Esophagus squamous epithelium (tissue), 5 donors: ENCODE measurements around the gene PTPRM. TPM values are rescaled to one million over a fixed set of nuclear protein-coding genes. Genes with fewer than 3 reads are reported as not detected.

ENCODE experiments used
- DNase-seq: peaks from one replicate; lab custom pipeline; 2025; lab: John Stamatoyannopoulos, UW
- H3K27ac ChIP-seq, 4 donors: fragments of 200-600 bp; sonication (generic); one replicate each; pipeline ENCODE4 v1.5.1; 2016 to 2019; ENCODE audit warnings: mild to moderate bottlenecking in 1 of 4
- H3K27me3 ChIP-seq, 4 donors: fragments of 200-600 bp; sonication (generic); 1 replicate in 3 of 4; 2 replicates in 1 of 4; pipeline versions ENCODE4 v1.5.1 to v1.6.0; 2017 to 2021; ENCODE audit warnings: antibody characterized with exemption in 1 of 4
- H3K36me3 ChIP-seq, 3 donors: fragments of 200-600 bp; sonication (generic); one replicate each; pipeline ENCODE4 v1.5.1; 2016 to 2019
- H3K4me1 ChIP-seq, 3 donors: fragments of 200-600 bp; sonication (generic); one replicate each; pipeline ENCODE4 v1.5.1; 2017 to 2019
- H3K4me3 ChIP-seq, 4 donors: fragments of 200-600 bp; sonication (generic); 1 replicate in 3 of 4; 2 replicates in 1 of 4; pipeline ENCODE4 v1.5.1; 2016 to 2019; ENCODE audit warnings: mild to moderate bottlenecking in 2 of 4, moderate library complexity in 1 of 4
- H3K9me3 ChIP-seq, 3 donors: fragments of 200-600 bp; sonication (generic); one replicate each; pipeline ENCODE4 v1.5.1; 2016 to 2019
- CTCF ChIP-seq, 6 experiments: fragments of 450-650 bp in 4 of 6; fragments of 200-600 bp in 2 of 6; sonication (generic) in 2 of 6; IDR thresholded peaks; one replicate each; pipeline ENCODE4 v1.5.1; 2016 to 2019; ENCODE audit warnings: antibody characterized with exemption in 6 of 6, mild to moderate bottlenecking in 4 of 6, moderate library complexity in 4 of 6
- POLR2A ChIP-seq, 4 donors: fragments of 450-650 bp; IDR thresholded peaks; one replicate each; pipeline ENCODE4 v1.6.1; 2017; ENCODE audit warnings: antibody characterized with exemption in 4 of 4, mild to moderate bottlenecking in 4 of 4, moderate library complexity in 3 of 4
- WGBS, 2 donors: methylation state at CpG; one replicate each; pipeline ENCODE4 v1.1.5; 2018; 5-methylcytosine and 5-hydroxymethylcytosine counted together
- intact Hi-C: fragments of 100-400 bp; cut with DNase I; formaldehyde crosslinking; loops from one replicate; pipeline ENCODE4 v1.15.0; 2022
- total RNA-seq, 4 donors: library from RNA; depleted of rRNA; stranded (reverse); fragments of >200 nt; gene quantifications; one replicate each; pipeline ENCODE4 v1.1.0, GENCODE V29; 2016
- donor health status: DM: yes; HTN: yes; CAD: no.

PTPRM gene
- total RNA-seq, 4 donors from 2014 or later, result 6.5 to 38.7 (median 11.1) TPM

- DNase-seq, result no peak
- intact Hi-C loops, result no loop called here
- 64 to 74% methylated on average over 4 of the region's 4 CpGs for WGBS, 2 donors
- no peak overlapping the region for H3K4me3 ChIP-seq
- H3K36me3 ChIP-seq, result no peaks in the 10 kb centered on the region
- H3K9me3 ChIP-seq, result no peaks in the 10 kb centered on the region
- H3K27me3 ChIP-seq, result no peaks in the 10 kb centered on the region
- TF ChIP-seq CTCF (IDR thresholded peaks at IDR 0.05) (no peak), POLR2A (IDR thresholded peaks at IDR 0.05) (no peak)
- H3K4me1 ChIP-seq, result peaks cover 0 to 23% (median 3%) of the 10 kb centered on the region in 3 donors
- H3K27ac ChIP-seq, result no peak overlapping the region
These were observed 36.3 kb downstream of the PTPRM start for GRCh38 chr18:7603259-7604000.

GRCh38 chr18:7604361-7604760, 37.2 kb downstream of the PTPRM start:
- no peak for TF ChIP-seq CTCF (IDR thresholded peaks at IDR 0.05)
- TF ChIP-seq POLR2A (IDR thresholded peaks at IDR 0.05), result no peak
- peaks cover 0 to 29% (median 5%) of the 10 kb centered on the region in 3 donors for H3K4me1 ChIP-seq
- no peaks in the 10 kb centered on the region for H3K9me3 ChIP-seq
- no peaks in the 10 kb centered on the region for H3K36me3 ChIP-seq
- no peak for DNase-seq
- intact Hi-C loops, result no loop called here
- no peaks in the 10 kb centered on the region for H3K27me3 ChIP-seq
- no peak overlapping the region for H3K27ac ChIP-seq
- H3K4me3 ChIP-seq, result no peak overlapping the region
- WGBS, 2 donors, result 85 to 88% methylated on average over 3 of the region's 3 CpGs

- WGBS, 2 donors, result 90 to 100% methylated on average over 1 to 2 of the region's 2 CpGs
- Histone ChIP-seq H3K27me3 (no peaks in the 10 kb centered on the region), H3K4me3 (no peak overlapping the region)
These were observed 38.6 kb downstream of the PTPRM start for GRCh38 chr18:7605705-7606104.

GRCh38 chr18:7607540-7608173, 40.5 kb downstream of the PTPRM start:
- TF ChIP-seq POLR2A (IDR thresholded peaks at IDR 0.05), result no peak
- no peak for TF ChIP-seq CTCF (IDR thresholded peaks at IDR 0.05)
- intact Hi-C loops, result no loop called here
- DNase-seq, result no peak
- Histone ChIP-seq H3K27me3 (no peaks in the 10 kb centered on the region), H3K27ac (peak overlapping the region in 3 of 4 donors; percentile 6 to 35 (median 11)), H3K36me3 (no peaks in the 10 kb centered on the region), H3K4me1 (peaks cover 0 to 23% (median 2%) of the 10 kb centered on the region in 3 donors), H3K4me3 (no peak overlapping the region), H3K9me3 (no peaks in the 10 kb centered on the region)
- 79 to 83% methylated on average over 10 to 12 of the region's 12 CpGs for WGBS, 2 donors

More at GRCh38 chr18:7605705-7606104, 38.6 kb downstream of the PTPRM start:
- peaks cover 0 to 23% (median 2%) of the 10 kb centered on the region in 3 donors for H3K4me1 ChIP-seq
- no peaks in the 10 kb centered on the region for H3K36me3 ChIP-seq
- intact Hi-C loops, result no loop called here
- H3K9me3 ChIP-seq, result no peaks in the 10 kb centered on the region
- no peak overlapping the region for H3K27ac ChIP-seq
- TF ChIP-seq POLR2A (IDR thresholded peaks at IDR 0.05) (no peak), CTCF (IDR thresholded peaks at IDR 0.05) (no peak)
- no peak for DNase-seq

- peak overlapping the region in 2 of 4 donors; percentile 15 to 43 for H3K27ac ChIP-seq
These were observed 41.0 kb downstream of the PTPRM start for GRCh38 chr18:7608174-7608550.

More at GRCh38 chr18:7608174-7608550, 41.0 kb downstream of the PTPRM start:
- intact Hi-C loops, result no loop called here
- TF ChIP-seq POLR2A (IDR thresholded peaks at IDR 0.05) (no peak), CTCF (IDR thresholded peaks at IDR 0.05) (no peak)
- Histone ChIP-seq H3K4me1 (peaks cover 0 to 23% (median 2%) of the 10 kb centered on the region in 3 donors), H3K36me3 (no peaks in the 10 kb centered on the region), H3K4me3 (no peak overlapping the region), H3K9me3 (no peaks in the 10 kb centered on the region), H3K27me3 (no peaks in the 10 kb centered on the region)
- WGBS, 2 donors, result 52 to 53% methylated on average over 1 of the region's 1 CpG
- no peak for DNase-seq
